ENCODE measurements around the gene OR4C6.
A peak's percentile ranks its signal among the peaks of the same experiment; 100 is the strongest.

Gene OR4C6

DNA sequence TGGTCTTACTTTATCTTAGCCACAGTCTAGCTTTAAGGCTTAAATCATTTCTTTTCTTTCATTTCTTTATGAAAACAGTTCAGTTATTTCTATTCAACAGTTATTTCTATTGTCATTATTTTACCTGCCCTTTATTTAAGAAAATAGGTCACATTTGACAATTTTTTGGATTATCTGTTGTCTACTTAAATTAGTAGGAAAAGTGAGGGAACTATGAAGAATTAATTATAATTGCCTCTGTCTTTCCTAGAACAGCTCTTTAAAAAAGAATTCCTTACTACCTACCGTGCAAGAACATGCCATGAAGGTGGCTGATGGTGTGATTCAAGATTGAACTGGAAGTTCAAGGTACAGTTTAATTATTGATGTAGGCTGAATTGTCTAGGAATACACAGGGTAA is at the start of gene OR4C6:
OR4C6 (plus strand) TSS at position 301 of the 400 bp plus-strand sequence. CDS start 2,966 bp downstream, outside the sequence.
- DNase-seq, result no peak

DNA sequence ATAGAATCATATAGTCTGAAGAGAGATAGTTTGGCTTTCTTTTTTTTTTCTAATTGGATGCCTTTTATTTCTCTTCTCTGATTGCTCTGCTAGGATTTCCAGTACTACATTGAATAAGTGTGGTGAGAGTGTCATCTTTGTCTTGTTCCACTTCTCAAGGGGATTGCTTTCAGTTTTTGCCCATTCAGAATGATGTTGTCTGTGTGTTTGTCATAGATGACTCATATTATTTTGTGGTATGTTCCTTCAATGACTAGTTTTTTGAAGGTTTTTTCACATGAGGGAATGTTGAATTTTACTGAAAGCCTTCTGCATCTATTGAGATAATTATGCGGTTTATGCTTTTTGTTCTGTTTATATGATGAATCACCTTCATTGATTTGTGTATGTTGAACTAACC is 37.5 kb upstream of the OR4C6 start:
- no peak for DNase-seq

- no peak for DNase-seq
Measured at GRCh38 chr11:55634813-55635212, 27.2 kb upstream of the OR4C6 start, which contains the start of gene OR4P4. TSS of gene OR4P4 (plus strand) at chr11:55635113.

DNA sequence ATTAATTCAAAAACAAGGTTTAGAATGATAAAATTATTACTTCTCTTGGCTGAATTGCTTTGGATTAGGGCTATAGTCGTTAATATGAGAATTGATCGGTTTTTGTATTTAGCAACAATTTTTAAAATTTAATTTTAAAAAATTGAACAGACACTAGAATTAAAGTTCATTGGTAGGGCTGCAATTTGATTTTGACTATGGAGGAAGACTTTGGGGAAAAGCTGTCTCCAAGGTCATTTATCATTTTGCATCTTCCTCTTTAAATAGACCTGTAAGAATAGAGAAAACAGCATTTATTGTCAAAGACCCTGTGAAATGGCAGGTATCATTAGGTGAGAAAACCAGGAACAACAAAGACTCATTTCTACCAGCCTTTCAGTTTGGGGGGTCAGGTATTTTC is 14.0 kb upstream of the OR4C6 start, which contains the start of gene OR4S2:
OR4S2 (plus strand) TSS at position 301 of the 400 bp plus-strand sequence. CDS start 2,577 bp downstream, outside the sequence.
- no peak for DNase-seq

DNA sequence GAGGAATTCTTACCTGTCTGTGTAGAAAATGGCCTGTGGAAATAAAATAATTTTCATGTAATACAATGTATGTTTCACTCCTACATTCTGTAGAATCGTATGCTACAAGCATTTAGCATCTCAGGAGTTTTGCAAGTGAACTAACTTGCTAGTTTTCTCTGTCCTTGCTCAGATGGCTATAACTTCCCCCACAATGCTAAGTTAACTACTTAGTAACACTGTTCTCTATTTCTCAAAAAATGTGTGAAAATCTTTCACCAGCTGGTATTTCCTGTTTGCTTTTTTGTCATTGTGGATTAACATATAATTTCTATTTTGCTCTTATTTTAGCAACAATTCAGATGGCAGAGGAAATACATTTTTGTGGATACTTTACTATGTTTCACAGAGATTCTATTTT is 9.4 kb upstream of the OR4C6 start:
- DNase-seq, result no peak

DNA sequence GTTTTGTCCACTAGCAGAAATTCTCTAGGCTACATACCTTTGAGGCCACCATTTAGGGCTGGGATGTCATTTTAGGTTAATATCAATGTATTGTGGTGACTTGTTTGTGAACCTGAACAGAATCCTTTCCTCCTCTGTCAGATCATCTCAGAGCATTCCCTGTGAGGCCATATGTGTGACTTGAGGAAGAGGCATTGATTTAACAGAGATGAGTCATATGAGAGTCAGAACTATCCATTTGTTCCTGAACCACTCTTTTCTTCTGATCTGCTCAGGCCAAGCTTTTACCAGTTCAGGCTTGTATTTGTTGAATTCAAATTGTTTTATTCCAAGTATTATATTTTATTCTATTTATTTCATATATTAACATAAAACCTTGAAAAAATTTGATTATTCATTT is 6.9 kb upstream of the OR4C6 start:
- DNase-seq, result no peak

- DNase-seq, result no peak
Measured at GRCh38 chr11:55658031-55658573, 3.9 kb upstream of the OR4C6 start.

DNA sequence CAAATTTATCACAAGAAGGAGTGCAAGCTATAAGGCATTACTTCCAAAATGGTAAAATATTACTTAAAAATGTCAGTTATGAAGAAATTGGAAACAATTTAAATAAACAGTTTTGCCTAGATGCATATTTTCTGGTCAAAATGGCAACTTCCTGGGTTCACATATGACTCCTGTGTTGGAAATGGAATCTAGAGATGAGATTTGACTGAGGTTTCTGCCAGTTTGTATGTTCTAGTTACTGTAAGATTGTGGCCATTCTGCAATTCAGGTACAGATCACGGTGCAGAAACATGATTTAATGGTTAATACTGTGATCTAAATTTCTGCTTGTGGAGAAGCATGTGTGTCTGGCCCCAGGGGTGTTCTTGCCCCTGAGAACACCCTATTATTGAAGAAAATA is 3.4 kb upstream of the OR4C6 start:
- DNase-seq, result no peak

DNA sequence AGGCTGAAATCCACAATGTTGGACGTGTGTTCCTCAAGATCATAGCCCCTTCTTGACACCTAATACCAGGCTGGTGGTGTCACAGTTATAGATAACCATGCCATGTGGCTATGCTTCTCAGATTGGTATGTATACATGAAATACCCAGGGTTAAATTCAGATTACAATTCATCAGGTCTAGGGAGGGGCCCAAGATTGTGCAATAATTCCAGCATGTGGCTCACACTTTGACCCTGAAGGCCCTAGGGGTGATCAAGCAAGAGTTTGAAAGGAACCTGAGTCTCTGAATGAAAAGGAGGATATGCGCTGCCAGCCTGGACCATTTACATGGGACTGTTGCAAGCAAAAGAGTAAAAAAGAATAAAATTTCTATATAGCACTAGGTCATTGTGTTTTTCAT is 7.4 kb downstream of the OR4C6 start:
- no peak for DNase-seq

DNA sequence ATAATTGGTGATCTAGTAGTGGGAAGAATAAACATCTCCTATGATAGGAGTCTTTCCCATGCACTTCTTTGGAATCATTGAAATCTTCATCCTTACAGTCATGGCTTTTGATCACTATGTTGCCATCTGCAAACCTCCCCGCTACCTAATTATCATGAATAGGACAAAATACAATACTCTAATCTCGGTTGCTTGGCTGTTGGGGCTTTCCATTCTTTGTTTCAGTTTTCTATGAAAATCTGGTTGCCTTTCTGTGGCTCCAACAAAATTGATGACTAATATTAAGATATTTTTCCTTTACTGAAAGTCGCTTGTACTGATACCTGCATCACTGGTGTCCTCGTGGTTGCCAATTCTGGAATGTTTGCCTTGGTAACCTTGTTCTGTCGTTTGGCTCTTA is 11.9 kb downstream of the OR4C6 start:
- DNase-seq, result no peak

- no peak for DNase-seq
Measured at GRCh38 chr11:55697817-55698216, 35.8 kb downstream of the OR4C6 start.

DNA sequence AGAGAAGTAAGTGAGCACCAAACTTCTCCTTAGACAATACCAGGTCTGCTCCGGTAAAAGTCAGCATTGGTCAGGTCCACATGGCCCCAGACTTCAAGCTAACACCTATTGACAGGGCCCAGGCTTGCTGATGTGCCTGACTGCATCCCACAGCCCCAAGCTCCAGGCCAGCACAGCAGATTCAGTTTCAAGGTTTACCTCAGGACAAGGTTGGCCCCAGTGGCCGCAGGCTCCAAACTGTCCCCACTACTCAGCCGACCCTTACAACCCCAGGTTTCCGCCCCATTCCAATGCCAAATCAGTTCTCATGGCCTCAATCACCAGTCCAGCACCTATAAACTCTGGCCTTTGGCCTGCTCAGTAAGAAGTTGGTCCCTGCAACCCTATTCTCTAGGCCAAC is 39.4 kb downstream of the OR4C6 start:
- DNase-seq, result no peak

- peak; percentile 6 for DNase-seq
Measured at GRCh38 chr11:55707029-55707428, 45.0 kb downstream of the OR4C6 start.

DNA sequence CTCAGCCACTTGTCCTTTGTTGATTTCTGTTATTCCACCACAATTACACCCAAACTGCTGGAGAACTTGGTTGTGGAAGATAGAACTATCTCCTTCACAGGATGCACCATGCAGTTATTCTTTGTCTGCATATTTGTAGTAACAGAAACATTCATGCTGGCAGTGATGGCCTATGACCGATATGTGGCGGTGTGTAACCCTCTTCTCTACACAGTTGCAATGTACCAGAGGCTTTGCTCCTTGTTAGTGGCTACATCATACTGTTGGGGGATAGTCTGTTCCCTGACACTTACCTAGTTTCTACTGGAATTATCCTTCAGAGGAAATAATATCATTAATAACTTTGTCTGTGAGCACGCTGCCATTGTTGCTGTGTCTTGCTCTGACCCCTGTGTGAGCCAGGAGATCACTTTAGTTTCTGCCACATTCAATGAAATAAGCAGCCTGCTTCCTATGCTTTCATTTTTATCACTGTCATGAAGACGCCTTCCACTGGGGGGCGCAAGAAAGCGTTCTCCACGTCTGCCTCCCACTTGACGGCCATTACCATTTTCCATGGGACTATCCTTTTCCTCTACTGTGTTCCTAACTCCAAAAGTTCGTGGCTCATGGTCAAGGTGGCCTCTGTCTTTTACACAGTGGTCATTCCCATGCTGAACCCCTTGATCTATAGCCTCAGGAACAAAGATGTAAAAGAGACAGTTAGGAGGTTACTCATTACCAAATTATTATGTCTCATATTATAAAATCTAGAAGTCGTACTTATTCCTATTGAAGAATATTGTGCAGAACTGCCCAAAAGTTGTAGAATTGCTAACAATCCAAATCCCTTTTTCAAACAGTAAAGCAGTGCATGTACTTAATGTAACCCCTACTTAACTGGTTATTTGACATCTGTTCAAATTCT is 53.2 kb downstream of the OR4C6 start:
- no peak for DNase-seq

All from NCI-H345 (cell line).